Measurements from ENCODE around the gene ALDH3B2.
"Not testable (repeated sequence)": the region's sequence is repeated elsewhere in the genome, so short reads cannot be mapped to it uniquely, and the experiment has no call there.

ALDH3B2 gene

DNA sequence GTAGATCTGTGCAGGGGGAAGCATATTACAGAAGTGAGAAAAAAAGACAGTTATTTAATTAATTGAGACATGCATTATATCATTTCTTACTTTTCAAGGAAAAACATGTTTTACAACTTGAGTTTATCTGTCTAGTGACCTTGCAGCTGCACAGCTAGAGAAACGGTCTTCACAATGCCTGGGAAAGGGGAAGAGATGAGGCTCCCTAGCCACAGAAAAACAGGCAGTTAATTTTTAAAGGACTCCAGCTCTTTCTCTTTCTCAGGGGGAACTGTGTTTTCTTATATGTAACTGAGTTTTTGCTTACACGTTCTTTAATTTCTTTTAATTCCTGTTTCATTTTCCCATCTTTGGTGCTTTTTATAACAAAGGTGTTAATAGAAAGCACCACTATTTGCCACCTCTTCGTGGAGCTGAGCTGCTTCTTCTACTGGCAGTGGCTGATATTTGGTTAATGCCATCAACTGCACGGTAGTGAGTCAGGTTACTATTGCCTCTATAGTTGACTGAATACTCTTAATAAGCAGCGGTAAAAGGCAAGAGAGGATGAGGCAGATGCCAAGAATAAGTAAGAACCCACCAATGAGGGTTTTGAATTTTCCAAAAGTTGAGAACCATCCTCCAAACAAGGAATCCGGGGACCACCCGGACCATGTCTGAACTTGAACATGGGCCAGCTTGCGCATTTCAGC lies 11.4 kb upstream of the ALDH3B2 start:
- not testable (repeated sequence) for DNase-seq (ENCODE audit: low read depth in 2 of 2)

DNA sequence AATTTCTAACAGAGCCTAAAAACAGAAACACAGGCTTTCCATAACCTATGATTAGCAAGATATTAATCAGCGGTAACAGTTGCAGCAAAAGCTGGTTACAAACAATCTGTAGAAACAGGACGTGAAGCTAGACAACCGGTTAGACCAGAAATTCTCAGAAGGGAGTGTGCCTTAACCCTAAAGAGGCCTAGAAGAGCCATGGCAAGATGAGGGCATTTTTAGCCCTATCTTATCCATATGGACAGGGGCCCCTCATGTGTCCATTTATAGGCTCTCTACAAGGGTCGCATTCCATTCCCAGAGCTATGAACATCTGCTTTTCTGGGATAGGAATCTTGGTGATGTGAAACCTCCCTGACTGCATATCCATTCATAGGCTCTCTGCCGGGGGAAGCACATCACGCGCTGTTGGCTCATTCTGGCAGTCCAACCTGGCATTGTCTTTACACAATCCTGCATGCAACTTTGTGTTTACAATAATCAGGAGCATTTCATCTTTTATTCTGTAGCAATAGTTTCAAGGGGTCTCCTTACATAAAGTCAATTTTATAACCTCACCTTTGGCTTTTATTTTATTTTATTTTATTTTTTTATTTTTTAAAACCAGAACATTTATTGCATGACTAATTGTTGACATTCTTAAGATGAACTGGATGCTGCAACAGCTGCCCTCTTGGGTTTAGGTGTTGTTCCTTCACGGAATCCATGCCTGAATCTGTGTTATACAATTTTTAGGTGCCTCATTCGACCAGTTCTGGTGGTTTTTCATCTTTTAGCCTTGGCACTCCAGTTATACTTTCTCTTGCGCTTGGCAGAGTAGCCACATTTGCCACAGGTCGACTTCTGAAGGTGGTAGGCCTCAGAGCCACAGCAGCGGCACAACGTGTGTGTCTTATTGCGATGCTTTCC lies 8.0 kb upstream of the ALDH3B2 start:
- not testable (repeated sequence) for DNase-seq (ENCODE audit: low read depth in 2 of 2)

DNA sequence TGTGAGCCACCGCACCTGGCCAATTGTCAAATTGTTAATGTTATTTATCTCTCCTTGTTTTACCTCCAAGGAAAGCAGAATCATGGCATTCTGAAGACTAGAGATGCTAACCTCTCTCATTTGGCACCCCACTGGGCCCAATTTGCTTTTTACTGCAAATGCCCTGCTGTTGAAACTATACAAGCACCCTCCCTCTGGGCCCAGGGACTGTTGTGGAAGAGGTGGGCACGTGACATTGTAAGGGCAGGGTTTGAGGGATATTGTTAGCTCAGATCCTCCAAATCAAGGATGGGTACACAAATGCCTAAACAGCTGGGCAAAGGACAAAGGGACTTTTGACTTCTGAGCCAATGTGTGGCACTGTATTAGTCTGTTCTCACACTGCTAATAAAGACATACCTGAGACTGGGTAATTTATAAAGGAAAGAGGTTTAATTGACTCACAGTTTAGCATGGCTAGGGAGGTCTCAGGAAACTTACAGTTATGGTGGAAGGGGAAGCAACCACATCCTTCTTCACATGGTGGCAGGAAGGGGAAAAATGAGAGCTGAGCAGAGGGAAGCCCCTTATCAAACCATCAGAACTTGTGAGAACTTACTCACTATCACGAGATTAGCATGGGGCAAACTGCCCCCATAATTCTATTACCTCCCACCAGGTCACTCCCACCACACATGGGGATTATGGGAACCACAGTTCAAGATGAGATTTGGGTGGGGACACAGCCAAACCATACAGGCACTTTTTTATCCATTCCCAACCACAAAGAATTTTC lies 6.5 kb upstream of the ALDH3B2 start:
- DNase-seq (ENCODE audit: low read depth in 2 of 2), result no peak

DNA sequence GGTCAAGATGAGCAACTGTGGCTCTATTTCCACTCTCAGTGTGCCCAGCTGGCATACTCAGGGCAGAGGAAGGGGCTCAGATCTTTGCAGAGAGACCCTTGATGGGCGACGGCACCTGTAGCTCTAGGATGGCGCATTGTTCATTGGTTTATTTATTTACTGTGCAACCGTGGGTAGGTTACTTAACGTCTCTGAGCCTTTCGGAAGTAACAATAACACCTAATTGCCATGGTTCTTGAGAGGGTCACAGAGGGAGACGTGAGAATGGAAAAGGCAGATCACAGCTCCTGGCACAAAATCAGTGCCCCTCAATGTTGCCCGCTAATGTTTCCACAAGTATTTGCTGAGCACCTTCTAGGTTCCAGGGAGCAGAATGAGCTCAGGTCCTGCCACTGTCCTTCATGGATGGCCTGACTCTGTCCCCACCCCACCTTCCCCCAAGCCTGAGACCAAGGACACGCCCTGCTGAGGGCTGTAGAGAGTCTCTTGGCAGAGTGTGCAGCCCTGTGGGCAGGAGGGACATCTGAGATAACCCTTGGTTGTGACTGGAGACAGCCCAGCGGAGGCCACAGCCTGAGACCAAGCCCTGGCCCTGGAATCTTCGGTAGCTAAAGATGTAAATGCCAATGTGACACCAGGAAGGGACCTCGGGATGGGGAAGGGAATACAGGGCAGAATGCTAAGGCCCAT lies 780 bp upstream of the ALDH3B2 start:
- DNase-seq (ENCODE audit: low read depth in 2 of 2), result no peak

DNA sequence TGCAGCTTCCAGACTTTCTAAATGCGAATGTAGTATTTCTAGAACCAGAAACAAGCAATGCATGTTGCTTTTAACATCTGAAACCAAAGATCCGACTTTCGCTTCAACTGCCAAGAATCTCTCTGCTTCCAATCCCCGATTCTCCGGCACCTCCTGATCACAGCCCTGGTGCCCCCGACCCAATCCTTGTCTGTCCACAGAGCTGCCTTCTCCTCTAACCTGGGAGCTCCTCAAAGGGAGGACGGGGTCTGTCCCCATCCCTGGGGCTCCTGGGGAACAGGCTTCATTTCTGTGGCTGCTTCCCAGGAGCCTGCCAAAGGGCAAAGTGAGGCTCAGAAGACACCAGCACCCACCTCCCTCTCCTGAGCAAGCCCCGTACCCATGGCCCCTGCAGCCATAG lies 521 bp downstream of the ALDH3B2 start:
- DNase-seq (ENCODE audit: low read depth in 2 of 2), result no peak

DNA sequence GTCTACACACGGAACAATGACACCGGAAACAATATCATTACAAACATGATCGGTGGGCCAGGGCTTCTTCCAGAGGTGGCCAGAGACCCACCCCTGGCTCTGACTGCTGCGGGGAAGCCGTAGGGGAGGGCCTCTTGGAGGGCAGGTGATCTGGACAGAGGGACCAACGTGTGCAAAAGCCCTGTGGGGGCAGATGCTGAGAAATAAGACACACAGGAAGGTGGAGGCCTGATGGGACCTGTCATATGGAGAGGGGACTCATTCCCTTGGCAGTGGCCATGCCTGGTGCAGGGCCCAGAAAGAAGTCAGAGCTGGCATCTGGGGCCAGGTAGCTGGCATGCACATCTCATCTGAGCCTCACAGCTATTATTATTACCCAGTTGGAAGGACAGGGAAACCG lies 1.1 kb downstream of the ALDH3B2 start:
- DNase-seq (ENCODE audit: low read depth in 2 of 2), result no peak

DNA sequence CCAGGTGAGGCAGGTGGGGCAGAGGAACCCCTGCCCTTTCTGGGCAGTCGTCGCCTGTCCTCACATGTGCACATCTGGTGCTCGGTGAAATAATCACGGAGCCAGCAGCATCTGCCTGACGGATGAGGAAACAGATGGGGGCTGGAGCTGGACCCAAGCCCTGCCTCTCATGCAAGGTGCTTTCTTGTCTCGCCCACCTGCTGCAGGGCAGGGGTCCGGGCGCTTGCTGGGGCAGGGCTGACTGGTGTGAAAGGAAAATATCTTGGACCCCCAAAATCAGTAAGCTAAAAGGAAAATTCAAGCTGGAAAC lies 3.3 kb downstream of the ALDH3B2 start:
- DNase-seq (ENCODE audit: low read depth in 2 of 2), result no peak

DNA sequence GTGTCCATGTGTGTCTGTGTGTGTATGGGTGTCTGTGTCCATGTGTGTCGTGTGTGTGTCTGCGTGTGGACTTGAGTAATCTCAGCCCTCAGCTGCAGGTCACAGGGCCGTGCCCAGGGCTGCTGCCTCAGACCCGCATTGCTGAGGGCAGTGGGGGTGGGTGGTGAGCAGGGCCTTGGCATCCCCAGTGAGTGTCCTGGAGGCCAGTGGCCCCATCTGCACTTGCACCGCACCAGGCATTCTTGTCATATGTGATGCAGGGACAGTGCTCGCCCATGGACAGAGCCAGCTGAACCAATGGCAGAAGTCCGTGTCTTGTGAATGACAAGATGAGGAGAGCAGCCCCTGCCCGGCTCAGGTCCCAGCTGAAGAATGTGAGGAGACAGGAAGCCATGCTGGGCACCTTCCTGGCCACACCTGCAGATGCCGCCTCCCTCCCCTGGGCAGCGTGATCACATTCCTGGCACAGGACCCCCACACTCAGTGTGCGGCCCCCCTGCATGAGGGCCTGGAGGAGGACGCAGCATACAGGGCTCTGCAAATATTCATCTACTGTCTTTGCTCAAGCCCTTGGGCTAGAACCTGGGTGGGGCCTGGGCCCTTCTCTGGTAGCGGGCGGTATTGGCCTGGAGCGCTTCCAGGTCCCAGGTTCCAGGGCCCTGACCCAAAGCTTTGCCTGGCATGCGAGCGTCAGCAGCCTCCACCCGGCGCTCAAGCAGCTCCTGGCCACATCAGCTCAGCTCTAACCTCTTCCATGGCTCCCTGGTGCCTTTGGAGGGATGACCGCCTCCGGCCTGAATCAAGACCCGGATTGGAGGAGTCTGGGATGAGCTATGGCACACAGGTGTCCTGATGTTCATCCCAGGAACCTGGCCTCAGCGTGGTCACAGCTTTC lies 3.9 kb downstream of the ALDH3B2 start:
- no peak for DNase-seq (ENCODE audit: low read depth in 2 of 2)

DNA sequence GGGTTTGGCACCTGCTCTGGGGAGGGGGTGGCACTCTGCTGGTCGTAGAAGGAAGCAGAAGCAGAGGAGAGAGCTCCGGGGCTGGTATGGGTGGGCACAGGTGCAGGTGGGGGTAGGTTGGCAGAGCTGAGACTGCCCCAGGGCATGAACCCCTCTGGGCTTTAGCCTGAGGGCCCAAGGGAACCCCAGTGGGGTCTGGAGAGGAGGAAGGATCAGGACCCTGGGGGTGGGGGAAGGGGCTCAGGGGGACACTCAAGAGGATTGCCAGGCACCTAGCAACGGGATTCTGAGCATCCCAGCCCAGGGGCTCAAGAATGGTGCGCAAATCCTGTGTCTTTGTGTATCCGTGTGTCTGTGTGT lies 6.3 kb downstream of the ALDH3B2 start:
- no peak for DNase-seq (ENCODE audit: low read depth in 2 of 2)

DNA sequence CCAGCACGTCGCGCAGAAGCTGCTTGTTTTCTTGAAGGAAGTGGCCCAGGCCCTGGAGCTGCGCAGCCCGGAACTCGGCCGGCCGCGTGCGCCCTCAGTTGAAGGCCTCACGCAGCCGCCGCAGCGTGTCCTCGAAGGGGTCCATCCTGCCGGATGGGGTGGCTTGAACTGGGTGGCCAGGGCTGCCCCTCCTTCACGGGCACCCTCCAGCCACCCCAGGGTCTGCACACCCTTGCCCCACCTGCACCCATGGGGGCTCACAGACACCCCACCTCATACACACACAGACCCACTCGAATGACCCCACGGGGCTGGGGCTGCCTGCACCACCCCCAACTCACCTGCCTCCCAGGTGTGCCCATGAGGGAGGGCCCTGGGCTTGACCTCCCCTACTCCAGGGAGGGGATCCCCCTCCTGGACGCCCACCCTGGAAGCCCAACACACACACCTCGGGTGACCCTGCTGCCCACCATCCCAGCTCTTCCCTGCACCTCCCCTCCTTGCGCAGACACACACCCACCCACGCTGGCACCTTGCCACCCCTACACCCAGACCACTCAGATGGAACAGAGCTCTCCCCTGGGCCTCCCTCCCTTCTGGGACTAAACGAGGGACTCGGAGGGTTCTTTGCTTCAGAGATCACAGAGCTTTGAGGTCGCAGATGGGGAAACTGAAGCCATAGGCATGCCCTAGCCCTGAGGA lies 6.8 kb downstream of the ALDH3B2 start:
- DNase-seq (ENCODE audit: low read depth in 2 of 2), result no peak

DNA sequence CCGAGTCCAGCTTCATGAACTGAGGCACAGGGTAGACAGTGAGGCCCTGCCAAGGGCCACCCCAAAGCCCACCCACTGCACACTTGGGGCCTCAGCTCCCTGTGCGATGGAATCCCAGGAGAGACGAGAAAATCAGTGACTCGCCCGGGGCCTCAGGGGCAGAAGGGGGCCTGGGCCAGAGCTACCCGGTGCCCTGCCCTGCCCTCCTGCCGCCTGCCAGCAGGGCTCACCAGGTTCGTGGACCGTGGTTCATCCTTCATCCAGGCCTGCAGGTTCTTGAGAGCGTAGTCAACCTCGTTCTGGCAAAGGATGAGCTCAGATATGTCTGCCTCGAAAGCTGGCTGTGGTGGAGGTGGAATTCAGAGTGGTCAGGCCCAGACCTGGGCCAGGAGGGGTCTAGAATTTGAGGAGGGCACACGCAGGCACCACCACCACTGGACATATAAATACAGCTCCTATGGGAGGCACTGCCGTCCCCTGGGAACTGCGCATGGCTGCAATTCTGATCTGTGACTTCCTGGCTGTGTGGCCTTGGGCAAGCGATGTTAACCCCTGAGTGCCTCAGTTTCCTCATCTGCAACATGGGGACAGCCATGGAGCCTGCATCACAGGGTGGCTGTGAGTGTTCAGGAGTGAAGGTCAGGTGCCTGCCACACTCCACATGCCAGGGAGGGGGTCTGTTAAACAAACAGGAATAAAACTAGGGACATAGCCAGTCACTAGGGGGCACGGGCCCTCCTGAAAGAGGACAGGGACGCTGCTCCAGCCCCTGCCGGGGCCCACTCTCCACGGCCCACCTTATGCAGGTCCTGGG lies 7.5 kb downstream of the ALDH3B2 start:
- DNase-seq (ENCODE audit: low read depth in 2 of 2), result no peak

DNA sequence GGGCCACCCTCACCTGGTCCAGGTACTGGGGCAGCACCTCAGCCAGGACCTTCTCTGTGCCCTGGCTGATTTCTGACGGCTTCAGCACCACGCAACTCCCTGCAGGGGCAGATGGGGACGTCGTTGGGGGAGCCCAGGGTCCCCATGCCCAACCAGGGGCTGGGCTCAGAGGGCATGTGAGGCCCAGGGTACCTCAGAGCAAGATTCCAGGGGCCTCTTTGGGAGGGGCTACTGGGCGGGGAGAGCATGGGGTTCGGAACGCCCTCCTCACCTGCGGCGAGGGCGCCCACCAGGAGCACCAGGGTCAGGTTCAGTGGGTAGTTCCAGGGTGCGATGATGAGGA lies 8.1 kb downstream of the ALDH3B2 start:
- DNase-seq (ENCODE audit: low read depth in 2 of 2), result no peak

DNA sequence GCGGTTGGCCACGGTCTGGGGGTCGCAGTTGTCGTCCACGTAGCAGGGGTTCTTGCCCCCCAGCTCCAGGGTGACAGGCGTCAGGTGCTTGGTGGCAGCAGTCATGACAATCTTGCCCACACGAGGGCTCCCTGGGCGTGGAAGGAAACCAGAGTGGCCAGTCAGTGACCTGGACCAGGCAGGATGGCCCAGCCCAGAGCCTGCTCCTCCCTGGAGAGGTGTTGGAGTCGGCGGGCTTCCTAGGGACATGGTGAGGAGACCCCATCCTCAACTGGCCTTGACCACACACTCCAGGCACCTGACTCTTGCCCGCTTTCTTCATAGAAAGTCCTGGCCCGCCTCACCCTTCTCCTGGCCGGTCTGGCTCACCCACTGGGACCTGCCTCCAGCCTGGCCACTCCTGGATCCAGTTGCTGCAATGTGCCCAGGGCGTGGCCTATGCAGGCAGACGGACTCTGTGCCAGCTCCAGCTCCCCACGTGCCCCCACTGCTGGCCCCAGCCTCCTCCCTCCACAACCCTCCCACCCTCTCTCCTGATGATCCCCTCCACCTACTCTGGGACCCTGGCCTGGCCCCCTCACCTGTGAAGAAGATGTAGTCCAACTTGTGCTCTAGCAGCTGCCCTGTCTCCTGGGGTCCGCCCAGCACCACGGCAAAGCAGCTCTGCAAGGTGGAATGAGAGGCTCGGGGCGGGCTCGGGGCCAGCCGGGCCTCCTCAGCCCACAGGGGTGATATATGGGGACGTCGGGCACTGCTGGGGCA lies 8.7 kb downstream of the ALDH3B2 start:
- DNase-seq (ENCODE audit: low read depth in 2 of 2), result no peak

DNA sequence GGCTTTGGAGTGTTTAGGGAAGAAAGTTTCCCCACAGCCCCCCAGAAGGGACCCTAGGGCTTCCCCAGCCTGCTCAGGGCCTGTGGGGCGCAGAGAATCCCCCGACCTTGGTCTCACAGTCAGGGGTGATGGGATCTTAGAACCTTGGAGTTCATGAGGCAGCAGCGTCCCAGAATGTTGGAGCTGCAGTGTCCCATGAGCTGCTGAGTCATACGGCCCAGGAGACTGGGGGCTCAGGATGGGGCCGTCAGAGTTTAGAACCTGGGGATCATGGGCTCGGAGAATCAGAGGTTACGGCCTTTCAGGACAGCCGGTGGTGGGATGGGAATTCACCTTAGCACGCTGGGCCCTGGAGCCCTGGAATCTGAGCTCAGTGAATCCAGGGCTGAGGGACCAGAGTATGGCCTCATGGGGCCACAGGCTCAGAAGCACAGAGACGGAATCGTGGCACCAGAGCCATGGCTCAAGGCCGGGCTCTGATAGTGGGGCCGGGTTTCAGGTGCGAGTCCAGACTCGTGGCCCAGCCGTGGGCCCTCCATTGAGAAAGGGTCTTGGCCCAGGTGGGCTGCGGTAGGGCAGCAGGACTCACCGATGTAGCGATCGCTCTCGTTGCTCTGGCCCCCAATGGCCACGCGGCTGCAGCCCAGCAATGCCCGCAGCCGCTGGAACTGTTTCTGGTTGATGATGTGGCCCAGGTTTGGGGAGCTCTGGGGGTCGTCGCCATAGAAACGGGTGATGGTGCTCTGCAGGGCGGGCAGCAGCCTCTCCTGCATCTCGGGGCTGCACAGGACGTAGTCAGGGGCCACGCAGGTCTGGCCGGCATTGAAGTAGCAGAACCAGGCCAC lies 9.5 kb downstream of the ALDH3B2 start:
- no peak for DNase-seq (ENCODE audit: low read depth in 2 of 2)

DNA sequence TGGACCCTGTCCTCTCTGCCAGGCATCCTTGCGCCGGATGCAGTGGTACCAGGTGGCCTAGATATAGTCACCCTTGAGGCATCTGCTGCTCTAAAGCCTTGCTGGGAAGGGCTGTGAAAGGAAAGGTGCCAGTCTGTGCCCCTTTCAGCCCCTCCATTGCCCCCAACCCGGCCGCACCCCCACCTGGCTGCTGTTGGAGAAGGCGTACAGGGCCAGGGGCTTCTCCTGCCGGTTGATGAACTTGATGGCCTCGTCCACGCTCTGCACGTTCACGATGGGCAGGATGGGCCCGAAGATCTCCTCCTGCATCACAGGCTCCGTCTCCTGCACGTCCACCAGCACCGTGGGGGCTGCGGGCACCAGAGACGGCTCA lies 10.2 kb downstream of the ALDH3B2 start:
- no peak for DNase-seq (ENCODE audit: low read depth in 2 of 2)

DNA sequence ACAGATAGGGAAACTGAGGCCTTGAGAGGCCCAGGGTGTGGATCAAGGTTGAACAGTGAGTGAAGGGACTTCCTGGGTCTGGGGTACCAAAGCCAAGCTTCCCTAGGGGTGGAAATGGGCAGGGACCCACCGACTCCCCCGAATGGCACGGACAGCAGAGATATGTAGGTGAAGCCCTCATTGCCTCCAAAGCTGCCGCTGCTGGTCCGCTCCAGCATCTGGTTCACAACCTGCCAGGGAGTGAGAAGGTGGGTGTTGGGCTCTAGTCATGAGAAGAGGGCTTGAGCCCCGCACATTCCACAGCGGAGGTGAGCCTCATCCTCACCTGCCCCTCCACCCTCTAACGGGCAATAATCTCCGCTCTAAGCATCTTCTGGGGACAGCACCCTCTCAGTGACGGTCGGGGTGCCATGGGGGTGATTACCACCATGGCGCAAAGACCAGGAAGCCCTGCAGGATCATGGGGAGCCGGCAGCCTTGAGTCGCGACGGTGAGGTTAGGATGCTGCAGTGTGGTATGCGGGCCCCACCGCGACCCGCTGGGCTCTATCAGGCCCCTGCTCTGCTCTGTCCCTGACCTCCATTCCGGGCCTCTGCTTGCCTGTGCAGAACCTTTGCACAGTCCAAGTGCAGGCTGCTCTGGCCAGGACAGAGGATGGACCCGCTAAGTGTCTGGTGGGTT lies 10.8 kb downstream of the ALDH3B2 start:
- DNase-seq (ENCODE audit: low read depth in 2 of 2), result no peak

DNA sequence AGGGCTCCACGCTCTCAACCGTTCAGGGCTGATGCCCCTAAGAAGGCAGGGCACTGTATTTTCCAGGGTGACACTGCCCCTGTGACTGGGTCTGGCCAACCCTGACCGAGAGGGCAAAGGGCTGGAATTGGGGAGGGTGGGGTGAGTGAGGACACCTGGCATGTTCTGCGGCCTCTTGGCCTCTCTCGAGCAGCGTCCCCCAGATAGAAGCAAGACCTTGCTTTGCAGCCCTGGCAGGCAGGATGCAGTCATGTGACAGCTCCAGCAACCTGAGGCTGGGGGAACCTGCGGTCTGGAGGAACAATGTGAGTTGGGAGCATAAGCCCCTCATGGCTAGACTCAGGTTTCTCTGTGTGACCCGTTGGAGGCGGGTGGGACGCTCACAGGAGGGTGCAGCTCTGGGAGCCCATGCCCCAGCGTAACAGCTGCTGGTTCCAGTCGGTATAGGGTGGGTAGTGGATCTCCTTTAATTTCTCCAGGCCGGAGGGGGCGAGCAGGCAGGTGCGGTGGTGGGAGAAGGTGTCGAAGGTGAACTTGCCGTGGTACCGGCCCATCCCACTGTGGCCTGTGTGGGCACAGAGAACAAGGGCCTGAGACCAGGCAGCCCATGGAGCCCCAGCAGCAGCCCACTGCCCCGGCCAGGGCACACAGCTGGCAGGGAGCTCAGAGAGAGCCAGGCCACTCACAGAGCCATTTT lies 11.4 kb downstream of the ALDH3B2 start:
- no peak for DNase-seq (ENCODE audit: low read depth in 2 of 2)

All from stimulated activated CD4-positive, alpha-beta T cell treated with anti-CD3 and anti-CD28 coated beads, Interleukin-1b, Interleukin-23, amount 100 ng/mL, for 1 hour (primary cell).